Endodermal cell (in vitro differentiated cells): Measurements from ENCODE around the gene TMEM244. TPM values are rescaled to one million over a fixed set of nuclear protein-coding genes. Genes with fewer than 3 reads are reported as not detected.

Experiments used
- DNase-seq: peaks from one replicate; pipeline ENCODE4 v3.0.0-alpha.2; 2017
- H3K27ac ChIP-seq: 2 replicates; pipeline ENCODE4 v1.5.1; 2013; ENCODE audit warnings: mild to moderate bottlenecking, low read depth, low read length, moderate library complexity
- H3K27me3 ChIP-seq: 2 replicates; pipeline ENCODE4 v1.6.1; 2013; ENCODE audit warnings: mild to moderate bottlenecking, low read length, moderate library complexity; ENCODE audit not compliant: insufficient read depth, control insufficient read depth, poor library complexity, severe bottlenecking
- H3K36me3 ChIP-seq: 2 replicates; pipeline ENCODE4 v1.7.0; 2013; ENCODE audit warnings: mild to moderate bottlenecking, low read length, moderate library complexity; ENCODE audit not compliant: control insufficient read depth, insufficient read depth
- H3K4me1 ChIP-seq: one replicate; pipeline ENCODE4 v1.7.0; 2013; ENCODE audit warnings: low read length; ENCODE audit not compliant: control insufficient read depth, insufficient read depth
- H3K4me3 ChIP-seq: 2 replicates; pipeline ENCODE4 v1.5.1; 2013; ENCODE audit warnings: mild to moderate bottlenecking, low read length, moderate library complexity
- H3K9ac ChIP-seq: 2 replicates; pipeline ENCODE4 v1.6.1; 2013; ENCODE audit warnings: mild to moderate bottlenecking, low read length, moderate library complexity; ENCODE audit not compliant: poor library complexity, severe bottlenecking; ENCODE audit errors: extremely low read depth
- H3K9me3 ChIP-seq: 2 replicates; pipeline ENCODE4 v1.6.1; 2013; ENCODE audit warnings: mild to moderate bottlenecking, low read length, moderate library complexity; ENCODE audit not compliant: control insufficient read depth
- H3K27ac Mint-ChIP-seq: 2 replicates; pipeline ENCODE4 v1.8.0; 2020; ENCODE audit warnings: mixed read lengths
- H3K27me3 Mint-ChIP-seq: 2 replicates; pipeline ENCODE4 v1.8.0; 2021; ENCODE audit warnings: mild to moderate bottlenecking, mixed read lengths; ENCODE audit not compliant: insufficient read depth
- H3K36me3 Mint-ChIP-seq: 2 replicates; pipeline ENCODE4 v1.8.0; 2020; ENCODE audit warnings: low read depth, mixed read lengths
- H3K4me1 Mint-ChIP-seq: 2 replicates; pipeline ENCODE4 v1.8.0; 2020; ENCODE audit warnings: mixed read lengths
- H3K4me3 Mint-ChIP-seq: 2 replicates; pipeline ENCODE4 v1.8.0; 2020; ENCODE audit warnings: mild to moderate bottlenecking, moderate library complexity, mixed read lengths
- H3K9me3 Mint-ChIP-seq: 2 replicates; pipeline ENCODE4 v1.8.0; 2020; ENCODE audit warnings: mild to moderate bottlenecking, mixed read lengths
- WGBS, 2 experiments: methylation state at CpG; one replicate each; pipeline versions ENCODE4 v1.1.5 to v1.1.7; 2013; ENCODE audit warnings: missing lambda C conversion rate in 2 of 2, mixed read lengths in 1 of 2; ENCODE audit not compliant: insufficient coverage in 1 of 2, insufficient read length in 1 of 2; 5-methylcytosine and 5-hydroxymethylcytosine counted together
- total RNA-seq, 2 donors: library from RNA; stranded (reverse); fragmentation: NEBNext Ultra II Directional in 1 of 2; extraction: Animal tissue kit (Norgen Biotek cat#: 25700) in 1 of 2; gene quantifications; 2 replicates in 1 of 2; 3 replicates in 1 of 2; pipeline ENCODE4 v1.2.1, GENCODE V29; 2021
- TF ChIP-seq, protein P1 (sequence below): fragments of 200-600 bp; sonication (generic); conservative IDR thresholded peaks from 2 replicates; pipeline ENCODE4 v1.5.0; 2021; ENCODE audit warnings: antibody characterized with exemption, mild to moderate bottlenecking

TMEM244 gene
- total RNA-seq, 2 donors from 2014 or later = not detected

DNA sequence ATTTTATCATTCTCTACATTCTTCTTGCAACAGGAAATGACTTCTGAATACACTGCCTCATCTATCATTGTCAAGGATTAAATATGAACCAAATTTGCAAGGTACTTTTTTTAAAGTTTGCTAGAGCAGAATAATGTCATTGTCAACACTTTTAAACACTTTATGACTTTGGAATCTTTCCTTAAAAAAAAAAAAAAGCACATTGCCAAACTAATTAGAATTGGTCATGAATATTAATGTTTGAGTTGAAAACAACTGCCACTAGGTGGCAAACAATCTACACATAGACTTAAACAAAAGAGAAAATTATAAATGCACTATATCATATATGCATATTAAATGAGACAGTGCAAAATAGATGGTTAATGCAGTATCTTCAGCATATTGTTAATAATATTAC is 32.5 kb upstream of the TMEM244 start:
- H3K9ac ChIP-seq = no peak overlapping the region
- H3K27me3 ChIP-seq = no peaks in the 10 kb centered on the region
- Mint-ChIP-seq H3K27me3 (no peaks in the 10 kb centered on the region), H3K27ac (no peak overlapping the region), H3K4me1 (no peaks in the 10 kb centered on the region), H3K36me3 (no peaks in the 10 kb centered on the region), H3K4me3 (no peak overlapping the region), H3K9me3 (no peaks in the 10 kb centered on the region)
- no peak overlapping the region for H3K27ac ChIP-seq
- H3K9me3 ChIP-seq = no peaks in the 10 kb centered on the region
- no peak for DNase-seq
- H3K4me1 ChIP-seq = no peaks in the 10 kb centered on the region
- H3K36me3 ChIP-seq = no peaks in the 10 kb centered on the region
- H3K4me3 ChIP-seq = no peak overlapping the region
- TF ChIP-seq, protein P1, sequence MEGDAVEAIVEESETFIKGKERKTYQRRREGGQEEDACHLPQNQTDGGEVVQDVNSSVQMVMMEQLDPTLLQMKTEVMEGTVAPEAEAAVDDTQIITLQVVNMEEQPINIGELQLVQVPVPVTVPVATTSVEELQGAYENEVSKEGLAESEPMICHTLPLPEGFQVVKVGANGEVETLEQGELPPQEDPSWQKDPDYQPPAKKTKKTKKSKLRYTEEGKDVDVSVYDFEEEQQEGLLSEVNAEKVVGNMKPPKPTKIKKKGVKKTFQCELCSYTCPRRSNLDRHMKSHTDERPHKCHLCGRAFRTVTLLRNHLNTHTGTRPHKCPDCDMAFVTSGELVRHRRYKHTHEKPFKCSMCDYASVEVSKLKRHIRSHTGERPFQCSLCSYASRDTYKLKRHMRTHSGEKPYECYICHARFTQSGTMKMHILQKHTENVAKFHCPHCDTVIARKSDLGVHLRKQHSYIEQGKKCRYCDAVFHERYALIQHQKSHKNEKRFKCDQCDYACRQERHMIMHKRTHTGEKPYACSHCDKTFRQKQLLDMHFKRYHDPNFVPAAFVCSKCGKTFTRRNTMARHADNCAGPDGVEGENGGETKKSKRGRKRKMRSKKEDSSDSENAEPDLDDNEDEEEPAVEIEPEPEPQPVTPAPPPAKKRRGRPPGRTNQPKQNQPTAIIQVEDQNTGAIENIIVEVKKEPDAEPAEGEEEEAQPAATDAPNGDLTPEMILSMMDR = peak; percentile 64

DNA sequence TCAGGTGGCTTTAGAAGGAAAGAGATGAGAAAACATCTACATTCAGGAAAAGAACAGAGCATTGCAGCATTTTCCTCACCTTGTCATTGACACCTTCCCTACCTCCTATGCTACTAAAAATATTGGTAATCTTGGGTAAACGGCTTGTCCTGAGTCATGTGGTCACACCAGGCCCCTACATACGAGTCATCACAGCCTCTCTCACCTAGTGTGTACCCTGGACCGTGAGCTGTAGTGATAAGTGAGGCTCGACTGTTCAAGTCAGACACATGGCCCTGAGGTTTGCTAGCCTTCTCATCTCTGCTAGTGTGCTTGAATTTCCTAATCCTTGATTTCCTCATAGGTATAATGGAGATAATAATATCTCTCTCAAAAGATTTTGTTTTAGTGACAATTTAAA is 29.6 kb upstream of the TMEM244 start:
- WGBS, 2 experiments = 90 to 94% methylated on average over 3 to 4 of the region's 4 CpGs
- no peak overlapping the region for H3K9ac ChIP-seq
- Mint-ChIP-seq H3K9me3 (no peaks in the 10 kb centered on the region), H3K4me1 (no peaks in the 10 kb centered on the region), H3K27me3 (no peaks in the 10 kb centered on the region), H3K36me3 (no peaks in the 10 kb centered on the region), H3K4me3 (no peak overlapping the region), H3K27ac (no peak overlapping the region)
- H3K4me1 ChIP-seq = no peaks in the 10 kb centered on the region
- H3K36me3 ChIP-seq = no peaks in the 10 kb centered on the region
- no peak for DNase-seq
- H3K27me3 ChIP-seq = no peaks in the 10 kb centered on the region
- H3K9me3 ChIP-seq = no peaks in the 10 kb centered on the region
- H3K4me3 ChIP-seq = no peak overlapping the region
- TF ChIP-seq, protein P1 = no peak
- no peak overlapping the region for H3K27ac ChIP-seq

DNA sequence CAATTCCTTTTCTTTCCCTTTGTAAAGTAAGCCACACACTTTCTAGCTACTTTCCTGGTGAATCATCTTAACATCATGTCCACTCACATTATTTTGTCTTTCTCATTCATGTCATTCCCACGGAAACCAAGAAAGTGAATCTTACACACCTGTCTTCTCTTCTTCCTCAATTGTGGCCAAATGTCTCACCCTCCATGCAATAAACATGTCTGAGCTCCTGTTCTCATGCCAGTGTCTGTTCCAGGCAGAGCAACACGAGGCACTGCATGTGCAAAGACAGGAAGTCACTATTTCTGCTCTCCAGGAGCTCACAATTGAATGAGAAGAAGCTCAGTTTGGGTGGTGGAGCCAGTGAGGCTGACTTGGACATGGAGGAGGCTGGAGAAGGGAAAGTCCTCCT is 29.0 kb upstream of the TMEM244 start:
- peak overlapping the region; percentile 23 for H3K27ac Mint-ChIP-seq
- H3K4me3 ChIP-seq = no peak overlapping the region
- H3K9ac ChIP-seq = no peak overlapping the region
- H3K27me3 Mint-ChIP-seq = no peaks in the 10 kb centered on the region
- no peak overlapping the region for H3K27ac ChIP-seq
- H3K27me3 ChIP-seq = no peaks in the 10 kb centered on the region
- no peak for DNase-seq
- no peaks in the 10 kb centered on the region for H3K9me3 ChIP-seq
- no peaks in the 10 kb centered on the region for H3K9me3 Mint-ChIP-seq
- H3K36me3 Mint-ChIP-seq = no peaks in the 10 kb centered on the region
- H3K4me3 Mint-ChIP-seq = no peak overlapping the region
- TF ChIP-seq, protein P1 = no peak
- 88 to 90% methylated on average over 1 to 2 of the region's 2 CpGs for WGBS, 2 experiments
- no peaks in the 10 kb centered on the region for H3K36me3 ChIP-seq
- H3K4me1 Mint-ChIP-seq = no peaks in the 10 kb centered on the region
- H3K4me1 ChIP-seq = no peaks in the 10 kb centered on the region
